ENCODE data around the gene GLI2. TPM values are rescaled to one million over a fixed set of nuclear protein-coding genes. Genes with fewer than 3 reads are reported as not detected.

GLI2 gene
- total RNA-seq, 3 donors from 2014 or later (not counting 1 experiment from before 2014, with no cell fraction given) = not detected

- Histone ChIP-seq H3K27ac (ENCODE audit: low read length) (no peak overlapping the region), H3K27me3 (ENCODE audit: control insufficient read depth, insufficient read depth, low read length) (no peaks in the 10 kb centered on the region), H3K36me3 (ENCODE audit: control insufficient read depth, insufficient read depth, low read length) (no peaks in the 10 kb centered on the region), H3K4me1 (ENCODE audit: control insufficient read depth, insufficient read depth, low read length) (no peaks in the 10 kb centered on the region), H3K4me3 (ENCODE audit: low read length) (no peak overlapping the region), H3K9me3 (ENCODE audit: control insufficient read depth, insufficient read depth, low read length) (no peaks in the 10 kb centered on the region)
- no peaks in the 10 kb centered on the region for H3K36me3 Mint-ChIP-seq
- intact Hi-C loops (cut with micrococcal nuclease) = no loop called here
- DNase-seq (no peak), ATAC-seq (no peak)
- 70% methylated on average over 5 of the region's 5 CpGs for WGBS (ENCODE audit: insufficient coverage)
- no peak overlapping the region for H3K27ac Mint-ChIP-seq
- no peaks in the 10 kb centered on the region for H3K4me1 Mint-ChIP-seq
- TF ChIP-seq CTCF (IDR thresholded peaks at IDR 0.05) = no peak
- no peaks in the 10 kb centered on the region for H3K9me3 Mint-ChIP-seq
- H3K27me3 Mint-ChIP-seq (ENCODE audit: low read depth in 2 of 2) = no peaks in the 10 kb centered on the region
- H3K4me3 Mint-ChIP-seq = no peak overlapping the region
Measured at GRCh38 chr2:120771781-120772208, 36.1 kb downstream of the GLI2 start.

- 91% methylated on average over 4 of the region's 5 CpGs for WGBS (ENCODE audit: insufficient coverage)
- no peak for ATAC-seq
- H3K36me3 Mint-ChIP-seq = no peaks in the 10 kb centered on the region
Measured at GRCh38 chr2:120772261-120772660, 36.6 kb downstream of the GLI2 start.

GRCh38 chr2:120773186-120773800 is 37.6 kb downstream of the GLI2 start:
- H3K36me3 Mint-ChIP-seq = no peaks in the 10 kb centered on the region
- Histone ChIP-seq H3K27me3 (ENCODE audit: control insufficient read depth, insufficient read depth, low read length) (no peaks in the 10 kb centered on the region), H3K9me3 (ENCODE audit: control insufficient read depth, insufficient read depth, low read length) (no peaks in the 10 kb centered on the region), H3K4me1 (ENCODE audit: control insufficient read depth, insufficient read depth, low read length) (no peaks in the 10 kb centered on the region), H3K27ac (ENCODE audit: low read length) (no peak overlapping the region), H3K4me3 (ENCODE audit: low read length) (no peak overlapping the region), H3K36me3 (ENCODE audit: control insufficient read depth, insufficient read depth, low read length) (no peaks in the 10 kb centered on the region)
- WGBS (ENCODE audit: insufficient coverage) = 90% methylated on average over 17 of the region's 17 CpGs
- no peaks in the 10 kb centered on the region for H3K9me3 Mint-ChIP-seq
- no peaks in the 10 kb centered on the region for H3K4me1 Mint-ChIP-seq
- intact Hi-C loops (cut with micrococcal nuclease) = no loop called here
- no peak overlapping the region for H3K27ac Mint-ChIP-seq
- no peak for DNase-seq
- H3K27me3 Mint-ChIP-seq (ENCODE audit: low read depth in 2 of 2) = no peaks in the 10 kb centered on the region
- TF ChIP-seq CTCF (IDR thresholded peaks at IDR 0.05) = no peak
- no peak for ATAC-seq
- no peak overlapping the region for H3K4me3 Mint-ChIP-seq

More at GRCh38 chr2:120772261-120772660, 36.6 kb downstream of the GLI2 start:
- intact Hi-C loops (cut with micrococcal nuclease) = no loop called here
- Histone ChIP-seq H3K27ac (ENCODE audit: low read length) (no peak overlapping the region), H3K4me3 (ENCODE audit: low read length) (no peak overlapping the region), H3K27me3 (ENCODE audit: control insufficient read depth, insufficient read depth, low read length) (no peaks in the 10 kb centered on the region), H3K4me1 (ENCODE audit: control insufficient read depth, insufficient read depth, low read length) (no peaks in the 10 kb centered on the region), H3K36me3 (ENCODE audit: control insufficient read depth, insufficient read depth, low read length) (no peaks in the 10 kb centered on the region), H3K9me3 (ENCODE audit: control insufficient read depth, insufficient read depth, low read length) (no peaks in the 10 kb centered on the region)
- no peaks in the 10 kb centered on the region for H3K9me3 Mint-ChIP-seq
- no peak for DNase-seq
- no peak overlapping the region for H3K27ac Mint-ChIP-seq
- H3K27me3 Mint-ChIP-seq (ENCODE audit: low read depth in 2 of 2) = no peaks in the 10 kb centered on the region
- H3K4me1 Mint-ChIP-seq = no peaks in the 10 kb centered on the region
- H3K4me3 Mint-ChIP-seq = no peak overlapping the region
- no peak for TF ChIP-seq CTCF (IDR thresholded peaks at IDR 0.05)

All from natural killer cell (primary cell).